GM21723 (cell line): ENCODE measurements around the gene LDB2.

Source experiments
- ATAC-seq: cut with Tn5 transposase; IDR thresholded peaks from one replicate; pipeline ENCODE4 v1.9.1; 2021; ENCODE audit warnings: mild to moderate bottlenecking, moderate library complexity; ENCODE audit not compliant: unreplicated experiment

Gene LDB2

GRCh38 chr4:16608611-16609125 is 289.8 kb downstream of the LDB2 start:
- no peak for ATAC-seq

DNA sequence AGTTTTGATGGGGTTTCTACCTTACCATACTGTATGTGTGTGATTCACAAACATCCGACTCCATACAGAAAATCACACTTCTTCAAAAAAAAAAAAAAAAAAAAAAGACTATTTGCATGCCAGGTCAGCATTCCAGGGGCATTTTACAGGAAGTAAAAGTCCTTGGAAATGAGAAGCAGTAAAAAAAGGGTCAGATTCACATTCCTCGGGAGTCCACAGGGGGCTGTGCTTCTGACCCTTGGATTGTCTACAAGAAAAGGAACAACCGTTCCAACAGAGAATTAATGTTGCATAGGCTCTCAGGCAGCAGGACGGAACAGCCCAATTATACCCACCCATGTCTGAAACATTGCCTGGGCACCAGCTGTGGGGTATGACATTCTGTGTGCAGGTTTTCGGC is 290.3 kb downstream of the LDB2 start:
- no peak for ATAC-seq

DNA sequence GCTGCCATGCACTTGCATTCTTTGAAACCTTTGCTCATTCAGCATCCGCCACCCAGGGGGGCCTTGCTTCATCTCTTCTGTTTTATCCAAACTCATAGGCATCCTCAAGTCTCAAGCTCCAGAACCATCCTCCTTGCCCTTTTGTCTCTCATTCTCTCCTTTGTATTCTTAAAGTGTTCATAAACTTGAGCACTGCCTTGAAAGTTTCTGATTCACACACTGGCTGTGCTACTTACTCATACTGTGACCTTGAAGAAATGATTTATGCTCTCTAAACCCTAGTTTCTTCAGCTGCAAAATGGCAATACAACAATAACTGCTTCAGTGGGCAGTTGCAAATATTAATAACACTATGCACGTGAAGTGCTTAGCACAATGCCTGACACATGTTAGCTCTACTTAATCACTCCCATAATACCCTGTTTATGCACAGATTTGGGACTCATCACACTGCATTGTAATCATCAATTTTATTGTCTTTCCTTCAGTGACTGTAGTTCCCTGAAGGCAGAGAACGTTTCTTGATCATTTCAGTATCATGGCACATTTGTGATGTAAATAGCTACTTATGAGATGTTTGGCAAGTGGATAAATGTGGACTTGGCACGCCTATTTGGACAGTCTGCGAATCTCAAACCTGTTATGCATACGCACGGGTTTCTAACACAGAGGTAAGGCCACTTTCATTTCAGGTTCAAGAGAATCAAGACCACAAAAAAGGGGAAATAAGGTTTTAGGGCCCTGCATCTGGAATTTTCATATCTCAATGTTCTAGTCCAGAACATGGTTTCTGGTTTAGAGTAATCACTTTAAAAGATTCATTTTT is 291.0 kb downstream of the LDB2 start:
- no peak for ATAC-seq

- ATAC-seq: no peak
Observed at GRCh38 chr4:16606691-16607090, 291.8 kb downstream of the LDB2 start.

- ATAC-seq: no peak
Observed at GRCh38 chr4:16603178-16603577, 295.3 kb downstream of the LDB2 start.

DNA sequence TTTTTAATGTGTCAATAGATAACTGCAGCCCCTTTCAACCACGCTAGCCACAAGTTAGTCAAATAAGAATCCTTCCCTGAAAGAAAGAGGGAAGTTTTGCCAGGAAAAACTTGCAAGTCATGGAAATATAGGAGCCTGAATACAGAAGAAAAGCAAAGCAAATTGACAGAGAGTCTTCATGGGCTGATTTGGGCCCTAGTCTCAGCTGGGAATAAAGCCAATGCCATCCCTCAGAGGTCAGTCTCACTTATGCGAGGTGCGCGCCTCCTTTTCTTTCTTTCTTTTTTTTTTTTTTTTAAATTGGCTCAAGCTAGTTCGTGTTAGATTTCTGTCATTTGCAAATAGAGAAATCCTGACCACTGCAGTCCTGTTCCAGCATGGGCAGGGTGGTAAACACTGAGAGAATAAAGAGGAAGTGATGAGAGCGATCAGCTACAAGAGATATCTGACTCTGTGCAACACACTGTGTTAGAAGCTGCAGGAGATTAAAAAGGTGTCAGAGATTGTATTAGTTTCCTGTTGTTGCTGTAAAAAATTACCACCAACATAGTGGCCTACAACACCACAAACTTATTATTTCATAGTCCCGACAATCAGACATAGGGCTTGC is 299.7 kb downstream of the LDB2 start:
- no peak for ATAC-seq

GRCh38 chr4:16597845-16598596 is 300.4 kb downstream of the LDB2 start:
- ATAC-seq: no peak

DNA sequence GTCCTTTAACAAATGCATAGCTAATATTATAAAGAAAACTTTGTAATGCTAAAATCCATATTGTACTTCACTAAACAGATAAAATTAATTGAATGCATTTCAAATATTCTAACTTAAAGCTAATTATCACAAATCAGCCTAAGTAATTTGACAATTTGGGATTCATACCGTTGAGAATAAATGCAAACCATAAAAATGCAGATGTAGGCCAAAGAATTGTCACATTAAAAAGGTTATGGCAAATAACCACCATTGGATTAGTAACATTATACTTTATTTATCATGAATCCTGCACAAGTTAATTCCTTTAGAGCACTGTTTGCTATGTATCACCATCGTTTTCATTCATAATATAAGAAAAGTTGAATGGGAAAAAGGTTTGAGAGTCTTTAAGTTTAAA is 301.0 kb downstream of the LDB2 start:
- ATAC-seq: no peak

GRCh38 chr4:16596267-16596666 is 302.2 kb downstream of the LDB2 start:
- ATAC-seq: no peak

- ATAC-seq: no peak
Observed at GRCh38 chr4:16594128-16594527, 304.3 kb downstream of the LDB2 start.

DNA sequence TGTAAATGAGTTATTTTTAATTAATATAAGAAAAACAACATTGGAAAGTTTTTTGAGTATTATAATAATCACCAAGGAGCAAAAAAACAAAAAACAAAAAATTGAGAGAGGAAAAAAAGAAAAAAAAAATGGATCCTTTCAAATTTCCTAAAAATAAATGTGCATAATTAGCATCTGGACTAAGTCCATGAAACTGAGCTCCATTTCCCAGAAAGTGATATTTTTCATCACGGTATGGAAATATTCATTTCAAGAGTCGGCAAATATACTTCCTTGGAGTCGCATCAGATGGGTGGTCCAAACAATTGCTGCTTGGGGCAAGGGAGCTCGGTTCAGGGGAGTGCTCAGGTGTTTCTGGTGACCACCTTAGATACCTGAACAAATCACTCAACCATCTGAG is 305.1 kb downstream of the LDB2 start:
- no peak for ATAC-seq

GRCh38 chr4:16591272-16591826 is 307.1 kb downstream of the LDB2 start:
- ATAC-seq: no peak

DNA sequence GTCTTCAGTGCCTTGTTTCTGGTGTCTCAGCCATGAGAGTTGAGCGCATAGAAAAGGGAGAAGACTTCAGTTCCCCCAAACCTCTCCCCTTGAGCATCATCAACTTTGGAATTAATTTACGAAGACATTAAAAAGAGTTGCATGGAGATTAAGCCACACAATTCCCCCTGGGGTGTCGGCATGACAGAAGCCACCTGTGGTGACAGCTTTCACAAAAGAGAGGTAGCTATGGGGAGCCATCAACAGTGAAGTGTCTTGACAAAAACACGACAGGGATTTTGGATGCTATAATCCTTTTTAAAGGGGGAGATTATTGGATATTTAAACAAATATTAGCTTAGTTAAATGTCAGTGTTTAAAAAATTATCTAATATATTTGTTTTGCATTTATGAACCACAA is 307.6 kb downstream of the LDB2 start:
- ATAC-seq: no peak

DNA sequence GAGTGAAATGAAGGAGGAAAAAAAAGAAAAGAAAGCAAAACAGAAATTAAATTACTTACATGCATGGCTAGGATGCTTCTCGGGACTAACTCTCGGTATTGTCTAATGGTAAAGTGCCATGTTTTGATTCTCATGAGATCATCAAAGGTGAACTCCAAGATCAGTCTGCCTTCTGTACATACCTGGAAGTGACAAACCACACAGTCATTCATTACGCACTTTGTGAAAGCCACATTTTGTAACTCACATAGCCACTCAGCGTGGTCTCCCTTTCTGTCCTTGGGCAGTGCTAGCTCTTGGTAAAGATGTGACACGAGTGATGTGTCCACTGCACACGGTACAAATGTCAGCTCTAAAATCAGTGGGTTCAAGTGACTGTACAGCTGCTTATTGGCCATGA is 309.8 kb downstream of the LDB2 start:
- ATAC-seq: no peak

DNA sequence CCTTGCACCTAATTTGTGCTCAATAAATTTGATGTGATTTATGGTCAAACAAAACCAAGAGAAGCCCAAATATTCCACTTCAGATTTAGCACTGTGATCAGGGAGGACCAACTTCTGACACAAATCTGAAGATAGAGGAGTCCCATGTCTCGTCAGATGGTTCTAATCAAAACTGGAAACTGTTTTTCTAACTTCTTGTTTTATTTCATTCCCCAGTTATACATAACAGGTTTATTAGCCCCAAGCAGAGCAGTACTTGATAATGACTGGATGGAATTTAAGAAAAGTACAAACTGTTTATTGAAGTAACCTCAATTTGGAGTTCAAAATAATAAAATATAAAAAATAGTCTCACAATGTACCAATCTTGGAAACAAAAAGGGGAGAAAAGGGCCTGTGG is 310.3 kb downstream of the LDB2 start:
- no peak for ATAC-seq

GRCh38 chr4:16585053-16585452 is 313.4 kb downstream of the LDB2 start:
- no peak for ATAC-seq

DNA sequence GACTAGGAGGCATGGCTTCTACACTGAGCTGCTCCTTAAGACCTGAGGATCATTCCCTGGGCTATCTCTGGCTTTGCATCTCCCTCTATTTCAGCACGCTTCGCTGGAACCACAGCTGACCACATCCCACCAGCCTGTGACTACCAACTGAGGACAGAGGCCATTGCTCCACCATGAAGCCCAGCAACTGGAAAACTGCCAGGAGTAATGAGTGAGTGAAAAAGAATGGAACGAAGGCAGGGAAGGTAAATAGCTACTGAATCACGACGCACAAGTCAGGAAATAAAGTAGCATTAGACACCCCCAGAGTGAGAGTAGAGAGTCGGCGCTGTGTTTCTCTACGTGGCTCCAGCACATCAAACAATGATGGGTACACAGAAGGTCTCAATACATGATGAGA is 314.7 kb downstream of the LDB2 start:
- no peak for ATAC-seq

GRCh38 chr4:16582526-16582925 is 315.9 kb downstream of the LDB2 start:
- no peak for ATAC-seq

- ATAC-seq: no peak
Observed at GRCh38 chr4:16582036-16582435, 316.4 kb downstream of the LDB2 start.

DNA sequence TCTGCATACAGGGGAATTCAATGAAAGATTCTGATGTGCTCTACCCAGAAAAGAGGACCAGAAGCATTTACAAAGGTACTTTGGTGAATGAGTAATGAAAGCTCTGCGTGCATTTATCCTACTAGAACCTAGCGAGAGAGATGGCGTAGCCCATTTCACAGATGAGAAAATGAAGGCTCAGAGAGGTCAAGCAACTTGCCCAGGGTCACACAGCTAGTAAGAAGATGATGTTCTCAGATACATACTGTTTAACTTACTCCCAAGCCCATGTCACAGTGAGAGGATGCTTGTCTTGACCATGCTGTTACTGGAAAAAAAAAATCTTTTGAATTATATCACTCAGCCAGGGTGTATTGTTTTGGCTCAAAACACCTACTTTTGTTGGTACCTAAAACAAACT is 317.3 kb downstream of the LDB2 start:
- ATAC-seq: no peak

DNA sequence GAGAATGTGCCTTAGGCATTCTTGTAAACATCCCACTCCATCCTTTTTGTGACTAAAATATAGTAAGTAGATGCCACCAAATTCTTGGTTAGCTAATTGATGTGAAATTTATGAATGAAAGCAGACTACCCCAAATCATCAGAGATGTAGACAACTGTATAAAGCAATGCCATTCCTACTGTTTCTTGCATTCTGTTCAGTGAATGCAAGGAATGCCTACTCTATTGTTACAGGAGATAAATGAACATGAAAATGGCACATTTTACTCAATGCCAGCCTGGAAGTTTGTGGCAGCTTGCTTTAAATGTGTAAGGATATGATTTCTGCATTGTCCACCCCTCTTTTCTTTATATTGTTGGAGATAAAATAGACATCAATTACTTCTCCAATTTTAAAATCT is 317.9 kb downstream of the LDB2 start:
- no peak for ATAC-seq
